ENCODE measurements around the gene TCEA2. TPM values are rescaled to one million over a fixed set of nuclear protein-coding genes. Genes with fewer than 3 reads are reported as not detected.
A peak's percentile ranks its signal among the peaks of the same experiment; 100 is the strongest.

The TCEA2 gene
- total and polyA plus RNA-seq, 2 of the 13 experiments (the other 11 are each of a cell fraction or from before 2014, with no cell fraction given), result 28.1 to 33.7 TPM

DNA sequence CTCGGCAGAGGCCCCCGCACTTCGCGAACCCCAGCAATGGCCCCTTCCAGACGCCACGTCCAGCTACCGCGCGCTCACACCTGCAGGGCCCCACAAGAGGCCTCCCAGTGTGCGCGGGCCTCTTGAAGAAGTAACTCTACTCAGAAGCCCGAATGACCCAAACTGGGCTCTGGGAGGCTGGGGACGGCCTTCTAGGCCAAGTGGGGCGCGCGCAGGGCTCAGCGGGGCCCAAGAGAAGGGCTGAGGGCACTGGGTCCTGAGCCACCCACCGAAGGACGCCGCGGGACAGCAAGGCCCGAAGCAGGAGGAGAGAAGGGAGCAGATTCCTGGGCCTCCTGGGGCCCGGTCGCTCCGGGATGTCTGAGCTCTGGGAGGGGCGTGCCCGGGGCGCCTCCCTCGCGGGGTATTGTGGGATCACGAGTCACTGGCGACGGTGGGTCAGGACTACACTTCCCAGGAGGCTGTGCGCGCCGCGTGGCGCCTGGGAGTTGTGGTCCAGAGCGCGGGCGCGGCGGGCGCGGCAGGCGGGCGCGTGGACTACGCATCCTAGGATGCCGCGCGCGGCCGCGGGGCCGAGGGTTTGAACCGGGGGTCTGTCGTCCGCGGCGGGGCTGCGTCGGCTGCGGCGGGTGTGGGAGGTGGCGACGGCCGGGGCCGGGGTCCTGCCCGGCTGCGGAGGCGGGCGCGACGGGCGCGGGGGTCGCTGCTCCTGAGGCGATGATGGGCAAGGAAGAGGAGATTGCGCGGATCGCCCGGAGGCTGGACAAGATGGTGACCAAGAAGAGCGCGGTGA lies at the start of gene TCEA2 (continued):
- TF ChIP-seq, protein P1, sequence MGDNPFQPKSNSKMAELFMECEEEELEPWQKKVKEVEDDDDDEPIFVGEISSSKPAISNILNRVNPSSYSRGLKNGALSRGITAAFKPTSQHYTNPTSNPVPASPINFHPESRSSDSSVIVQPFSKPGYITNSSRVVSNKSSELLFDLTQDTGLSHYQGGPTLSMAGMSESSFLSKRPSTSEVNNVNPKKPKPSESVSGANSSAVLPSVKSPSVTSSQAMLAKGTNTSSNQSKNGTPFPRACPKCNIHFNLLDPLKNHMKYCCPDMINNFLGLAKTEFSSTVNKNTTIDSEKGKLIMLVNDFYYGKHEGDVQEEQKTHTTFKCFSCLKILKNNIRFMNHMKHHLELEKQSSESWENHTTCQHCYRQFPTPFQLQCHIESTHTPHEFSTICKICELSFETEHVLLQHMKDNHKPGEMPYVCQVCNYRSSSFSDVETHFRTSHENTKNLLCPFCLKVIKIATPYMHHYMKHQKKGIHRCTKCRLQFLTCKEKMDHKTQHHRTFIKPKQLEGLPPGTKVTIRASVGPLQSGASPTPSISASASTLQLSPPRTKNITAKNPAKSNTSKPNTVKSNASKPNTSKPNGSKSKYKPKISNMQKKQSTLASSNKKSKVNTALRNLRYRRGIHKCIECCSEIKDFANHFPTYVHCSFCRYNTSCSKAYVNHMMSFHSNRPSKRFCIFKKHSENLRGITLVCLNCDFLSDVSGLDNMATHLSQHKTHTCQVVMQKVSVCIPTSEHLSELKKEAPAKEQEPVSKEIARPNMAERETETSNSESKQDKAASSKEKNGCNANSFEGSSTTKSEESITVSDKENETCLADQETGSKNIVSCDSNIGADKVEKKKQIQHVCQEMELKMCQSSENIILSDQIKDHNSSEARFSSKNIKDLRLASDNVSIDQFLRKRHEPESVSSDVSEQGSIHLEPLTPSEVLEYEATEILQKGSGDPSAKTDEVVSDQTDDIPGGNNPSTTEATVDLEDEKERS (CRISPR knock-in tag; IDR thresholded peaks at IDR 0.05), result peak; percentile 79; the same call in 1 of the 2 replicates
- TF ChIP-seq HIVEP1 (CRISPR knock-in tag; IDR thresholded peaks at IDR 0.05), result peak; percentile 95
- peak; percentile 78; the same call in 1 of the 2 replicates for TF ChIP-seq STAT5B (CRISPR knock-in tag; IDR thresholded peaks at IDR 0.05)
- no peak for TF ChIP-seq DMTF1 (CRISPR knock-in tag; IDR thresholded peaks at IDR 0.05)
- TF ChIP-seq, protein P2, sequence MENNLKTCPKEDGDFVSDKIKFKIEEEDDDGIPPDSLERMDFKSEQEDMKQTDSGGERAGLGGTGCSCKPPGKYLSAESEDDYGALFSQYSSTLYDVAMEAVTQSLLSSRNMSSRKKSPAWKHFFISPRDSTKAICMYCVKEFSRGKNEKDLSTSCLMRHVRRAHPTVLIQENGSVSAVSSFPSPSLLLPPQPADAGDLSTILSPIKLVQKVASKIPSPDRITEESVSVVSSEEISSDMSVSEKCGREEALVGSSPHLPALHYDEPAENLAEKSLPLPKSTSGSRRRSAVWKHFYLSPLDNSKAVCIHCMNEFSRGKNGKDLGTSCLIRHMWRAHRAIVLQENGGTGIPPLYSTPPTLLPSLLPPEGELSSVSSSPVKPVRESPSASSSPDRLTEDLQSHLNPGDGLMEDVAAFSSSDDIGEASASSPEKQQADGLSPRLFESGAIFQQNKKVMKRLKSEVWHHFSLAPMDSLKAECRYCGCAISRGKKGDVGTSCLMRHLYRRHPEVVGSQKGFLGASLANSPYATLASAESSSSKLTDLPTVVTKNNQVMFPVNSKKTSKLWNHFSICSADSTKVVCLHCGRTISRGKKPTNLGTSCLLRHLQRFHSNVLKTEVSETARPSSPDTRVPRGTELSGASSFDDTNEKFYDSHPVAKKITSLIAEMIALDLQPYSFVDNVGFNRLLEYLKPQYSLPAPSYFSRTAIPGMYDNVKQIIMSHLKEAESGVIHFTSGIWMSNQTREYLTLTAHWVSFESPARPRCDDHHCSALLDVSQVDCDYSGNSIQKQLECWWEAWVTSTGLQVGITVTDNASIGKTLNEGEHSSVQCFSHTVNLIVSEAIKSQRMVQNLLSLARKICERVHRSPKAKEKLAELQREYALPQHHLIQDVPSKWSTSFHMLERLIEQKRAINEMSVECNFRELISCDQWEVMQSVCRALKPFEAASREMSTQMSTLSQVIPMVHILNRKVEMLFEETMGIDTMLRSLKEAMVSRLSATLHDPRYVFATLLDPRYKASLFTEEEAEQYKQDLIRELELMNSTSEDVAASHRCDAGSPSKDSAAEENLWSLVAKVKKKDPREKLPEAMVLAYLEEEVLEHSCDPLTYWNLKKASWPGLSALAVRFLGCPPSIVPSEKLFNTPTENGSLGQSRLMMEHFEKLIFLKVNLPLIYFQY (CRISPR knock-in tag; IDR thresholded peaks at IDR 0.05; ENCODE audit: borderline replicate concordance), result peak; percentile 98
- peak; percentile 88 for TF ChIP-seq ZNF264 (CRISPR knock-in tag; IDR thresholded peaks at IDR 0.05)
- peak; percentile 45 for TF ChIP-seq MEIS2 (CRISPR knock-in tag; IDR thresholded peaks at IDR 0.05)
- TF ChIP-seq POLR2G (IDR thresholded peaks at IDR 0.05; ENCODE audit: low read depth, low read length), result peak; percentile 93
- peak; percentile 89; the same call in 1 of the 2 replicates for TF ChIP-seq GLI4 (CRISPR knock-in tag; IDR thresholded peaks at IDR 0.05; ENCODE audit: borderline replicate concordance)
- TF ChIP-seq MBNL3 (CRISPR knock-in tag; conservative IDR thresholded peaks at IDR 0.05), result no peak
- TF ChIP-seq, protein P3, sequence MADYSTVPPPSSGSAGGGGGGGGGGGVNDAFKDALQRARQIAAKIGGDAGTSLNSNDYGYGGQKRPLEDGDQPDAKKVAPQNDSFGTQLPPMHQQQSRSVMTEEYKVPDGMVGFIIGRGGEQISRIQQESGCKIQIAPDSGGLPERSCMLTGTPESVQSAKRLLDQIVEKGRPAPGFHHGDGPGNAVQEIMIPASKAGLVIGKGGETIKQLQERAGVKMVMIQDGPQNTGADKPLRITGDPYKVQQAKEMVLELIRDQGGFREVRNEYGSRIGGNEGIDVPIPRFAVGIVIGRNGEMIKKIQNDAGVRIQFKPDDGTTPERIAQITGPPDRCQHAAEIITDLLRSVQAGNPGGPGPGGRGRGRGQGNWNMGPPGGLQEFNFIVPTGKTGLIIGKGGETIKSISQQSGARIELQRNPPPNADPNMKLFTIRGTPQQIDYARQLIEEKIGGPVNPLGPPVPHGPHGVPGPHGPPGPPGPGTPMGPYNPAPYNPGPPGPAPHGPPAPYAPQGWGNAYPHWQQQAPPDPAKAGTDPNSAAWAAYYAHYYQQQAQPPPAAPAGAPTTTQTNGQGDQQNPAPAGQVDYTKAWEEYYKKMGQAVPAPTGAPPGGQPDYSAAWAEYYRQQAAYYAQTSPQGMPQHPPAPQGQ (CRISPR knock-in tag; IDR thresholded peaks at IDR 0.05; ENCODE audit: borderline replicate concordance), result no peak
- no peak for TF ChIP-seq ZNF780A (CRISPR knock-in tag; IDR thresholded peaks at IDR 0.05)
- no peak; the same call in 1 of the 2 replicates for TF ChIP-seq GPN1 (CRISPR knock-in tag; IDR thresholded peaks at IDR 0.05; ENCODE audit: borderline replicate concordance)
- TF ChIP-seq SIX4 (CRISPR knock-in tag; IDR thresholded peaks at IDR 0.05), result peak; percentile 69
- no peak for TF ChIP-seq ZNF10 (CRISPR knock-in tag; IDR thresholded peaks at IDR 0.05; ENCODE audit: borderline replicate concordance, low read depth)
- peak; percentile 99 for TF ChIP-seq ZFX (CRISPR knock-in tag; IDR thresholded peaks at IDR 0.05; ENCODE audit: low read depth)
